Measurements from ENCODE around the gene OXGR1. TPM values are rescaled to one million over a fixed set of nuclear protein-coding genes. Genes with fewer than 3 reads are reported as not detected.
A peak's percentile ranks its signal among the peaks of the same experiment; 100 is the strongest.
"Not testable (repeated sequence)": the region's sequence is repeated elsewhere in the genome, so short reads cannot be mapped to it uniquely, and the experiment has no call there.

Gene OXGR1
- not detected for total RNA-seq

DNA sequence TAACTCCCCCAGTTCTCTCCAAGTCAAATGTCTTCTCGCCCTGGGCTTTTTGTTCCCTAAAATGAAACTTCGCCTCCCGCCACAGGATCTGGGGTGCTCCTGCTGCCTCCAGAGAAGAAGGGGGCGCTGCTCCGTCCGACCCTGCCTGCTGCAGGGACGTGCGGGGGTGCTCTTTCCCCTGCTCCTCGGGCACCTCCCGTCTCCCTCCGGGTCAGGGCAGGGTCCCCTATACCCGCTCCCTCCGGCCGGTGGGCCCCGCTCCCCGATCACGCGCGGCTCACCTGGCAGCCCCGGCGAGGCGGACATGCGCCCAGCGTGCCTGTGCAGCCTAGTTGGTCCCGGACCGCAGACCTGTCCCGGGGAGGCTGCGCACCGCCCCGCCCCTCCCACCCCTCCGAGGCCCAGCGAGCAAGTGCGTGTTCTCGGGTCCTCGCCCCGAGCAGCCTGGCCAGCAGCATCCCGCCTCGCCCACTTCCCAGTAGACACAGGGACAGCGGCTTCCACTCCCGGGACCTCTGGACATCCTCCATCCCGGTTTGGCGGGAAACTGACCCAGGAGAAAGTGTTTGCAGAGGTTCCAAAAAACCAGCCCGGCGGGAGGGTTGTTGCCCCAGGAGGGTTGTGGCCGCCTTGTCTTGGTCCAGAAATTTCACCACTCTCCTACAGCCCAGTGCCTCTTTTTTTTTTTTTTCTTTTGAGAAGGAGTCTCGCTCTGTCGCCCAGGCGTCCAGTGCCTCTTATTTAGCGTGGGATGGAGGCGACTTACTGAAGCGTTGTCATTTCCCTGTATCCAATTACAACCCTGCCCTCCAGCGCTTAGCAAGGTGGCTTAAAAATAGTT, at the start of gene OXGR1:
Gene OXGR1 (minus strand): TSS at position 460 of the 841 bp plus-strand sequence. CDS start 6,717 bp downstream, outside the sequence.
- DNase-seq: no peak

GRCh38 chr13:97043302-97043701, 49.0 kb upstream of the OXGR1 start:
- no peak for DNase-seq

DNA sequence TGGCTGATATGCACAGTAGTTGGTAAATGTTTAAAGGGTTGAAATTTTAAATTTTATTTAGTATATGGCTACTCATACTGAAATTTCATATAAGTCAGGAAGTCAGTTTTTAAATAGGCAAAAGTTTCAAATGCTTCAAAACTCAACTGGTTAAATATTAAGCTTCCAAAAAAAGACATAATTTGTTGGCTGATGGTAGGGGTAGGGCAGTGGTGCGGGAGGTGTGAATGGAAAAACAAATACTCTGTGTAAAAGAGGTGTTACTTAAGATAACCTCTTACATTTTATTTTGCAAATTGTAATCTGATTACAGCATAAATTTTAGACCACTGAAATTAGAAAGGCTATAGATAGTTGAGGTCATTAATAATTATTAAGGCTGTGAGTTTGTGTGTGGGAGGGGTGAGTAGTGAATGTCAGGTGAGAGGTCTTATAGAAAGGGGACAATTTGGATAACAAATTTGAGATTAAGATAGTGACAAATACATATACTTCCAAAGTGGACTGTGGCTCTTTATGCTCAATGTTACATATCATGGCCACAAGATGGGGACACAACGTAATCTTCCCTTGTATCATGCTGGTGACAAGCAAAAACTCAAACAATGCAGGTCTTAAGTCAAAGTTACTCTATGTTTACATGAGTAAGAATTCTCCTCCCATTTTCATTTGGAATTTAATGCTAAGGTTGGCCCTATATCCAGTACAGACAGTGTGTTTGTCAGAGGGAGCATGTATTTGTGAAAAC, 36.6 kb upstream of the OXGR1 start:
- DNase-seq: no peak

GRCh38 chr13:97028441-97029299, 34.4 kb upstream of the OXGR1 start:
- peak; percentile 34 for DNase-seq

DNA sequence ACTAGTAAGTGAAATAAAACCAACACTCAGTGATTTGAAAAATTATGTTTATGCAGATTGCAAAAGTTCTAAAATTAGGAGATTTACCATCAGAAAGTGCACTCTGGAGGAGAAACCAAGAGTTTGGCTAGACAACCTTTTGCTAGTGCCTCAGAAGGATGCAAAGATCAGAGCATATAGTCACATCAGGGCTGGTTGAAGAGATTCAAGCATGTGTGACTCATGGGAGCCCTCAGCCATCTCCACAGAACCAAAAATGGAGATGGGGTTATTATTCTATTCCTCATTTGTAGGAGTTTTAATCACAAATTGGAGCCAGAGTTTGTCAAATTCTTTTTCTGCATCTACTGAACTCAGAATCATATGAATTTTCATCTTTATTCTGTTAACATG, 32.9 kb upstream of the OXGR1 start:
- no peak for DNase-seq

DNA sequence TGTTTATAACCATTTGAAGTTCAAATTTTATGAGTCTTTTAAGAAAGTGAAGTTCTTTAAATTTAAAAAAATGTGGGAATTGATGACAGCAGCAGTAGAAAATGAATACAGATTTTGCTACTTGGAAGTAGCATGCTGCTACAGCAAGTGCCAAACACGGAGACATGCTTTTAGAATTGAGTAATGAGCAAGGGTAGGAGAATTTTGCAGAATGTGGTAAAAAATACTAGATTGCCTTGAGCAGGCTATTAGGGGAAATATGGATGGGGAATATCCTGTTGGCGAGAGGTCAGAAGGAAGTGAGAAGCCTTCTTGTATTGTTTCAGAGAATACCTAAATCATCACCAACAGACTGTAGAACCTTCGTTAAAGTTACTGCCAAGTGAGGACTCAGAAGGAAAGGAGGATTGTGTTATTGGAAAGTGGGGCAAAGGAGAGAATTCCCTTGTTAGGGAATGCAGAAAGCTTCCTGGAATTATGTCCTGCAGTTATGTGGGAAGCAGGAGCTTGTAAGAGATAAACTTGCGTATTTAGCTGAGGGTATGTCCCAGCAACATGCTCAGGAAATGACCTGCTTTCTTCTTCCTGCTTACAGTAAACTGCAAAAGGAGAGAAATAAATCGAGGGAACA, 32.4 kb upstream of the OXGR1 start:
- no peak for DNase-seq

- DNase-seq: not testable (repeated sequence)
Measured at GRCh38 chr13:97023812-97024211, 29.5 kb upstream of the OXGR1 start.

DNA sequence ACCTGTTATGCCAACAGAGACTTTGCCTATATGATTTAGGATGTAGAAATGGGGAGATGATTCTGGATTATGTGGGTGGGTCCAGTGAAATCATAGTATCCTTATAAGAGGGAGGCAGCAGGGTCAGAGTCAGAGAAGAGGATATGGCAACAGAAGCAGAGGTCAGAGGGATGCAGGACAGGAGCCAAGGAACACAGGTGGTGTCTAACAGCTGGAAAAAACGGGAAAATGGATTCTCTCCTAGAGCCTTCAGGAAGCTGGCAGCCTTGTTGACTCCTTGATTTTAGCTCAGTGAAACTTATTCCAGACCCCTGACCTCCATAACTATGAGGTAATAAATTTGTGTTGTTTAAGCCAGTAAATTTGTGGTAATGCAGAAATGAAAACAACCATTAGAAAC, 28.8 kb upstream of the OXGR1 start:
- DNase-seq: no peak

GRCh38 chr13:97021241-97021640, 27.0 kb upstream of the OXGR1 start:
- no peak for DNase-seq

DNA sequence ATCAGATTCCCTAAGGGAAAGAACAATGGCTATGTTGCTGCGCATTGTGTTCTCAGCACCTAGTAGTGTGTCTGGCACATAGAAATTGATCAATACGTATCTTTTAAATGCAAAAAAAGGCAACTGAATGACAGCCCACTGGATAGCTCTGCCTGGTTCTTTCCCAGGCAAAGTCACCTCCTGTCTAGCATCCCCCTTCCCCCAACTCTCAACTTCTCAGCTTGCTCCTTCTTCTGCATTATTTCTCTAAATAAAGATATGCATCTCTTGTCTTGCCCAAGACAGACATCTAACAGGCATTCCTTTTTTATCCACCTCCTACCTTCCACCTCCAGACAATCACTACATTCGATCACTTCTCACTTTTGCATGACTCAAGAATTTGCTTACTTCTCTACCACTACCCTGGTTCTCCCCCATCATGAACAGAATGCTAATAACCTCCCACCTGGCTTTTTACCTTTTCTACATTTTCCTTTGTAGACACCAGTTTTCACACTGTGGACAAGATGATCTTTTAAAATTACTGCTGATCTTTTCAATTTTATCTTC, 26.5 kb upstream of the OXGR1 start:
- DNase-seq: no peak

DNA sequence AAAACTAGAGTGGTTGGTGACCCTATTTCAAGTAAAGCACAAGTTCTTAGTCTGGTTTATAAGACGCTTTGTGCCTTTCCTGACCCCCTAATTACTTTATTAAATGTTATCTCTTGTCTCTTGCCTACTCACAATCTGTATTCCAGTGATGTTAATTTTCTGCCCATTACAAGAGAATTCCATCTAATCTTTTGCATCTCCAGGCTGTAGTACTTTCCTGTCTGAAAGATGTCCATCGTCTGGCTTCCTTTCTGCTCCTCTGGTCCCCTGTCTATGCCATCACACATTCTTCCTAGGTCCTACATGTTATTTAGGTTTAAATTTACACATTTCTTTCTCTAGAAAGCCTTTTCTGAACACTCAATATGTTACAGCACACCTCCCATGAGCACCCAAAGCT, 25.9 kb upstream of the OXGR1 start:
- DNase-seq: no peak

DNA sequence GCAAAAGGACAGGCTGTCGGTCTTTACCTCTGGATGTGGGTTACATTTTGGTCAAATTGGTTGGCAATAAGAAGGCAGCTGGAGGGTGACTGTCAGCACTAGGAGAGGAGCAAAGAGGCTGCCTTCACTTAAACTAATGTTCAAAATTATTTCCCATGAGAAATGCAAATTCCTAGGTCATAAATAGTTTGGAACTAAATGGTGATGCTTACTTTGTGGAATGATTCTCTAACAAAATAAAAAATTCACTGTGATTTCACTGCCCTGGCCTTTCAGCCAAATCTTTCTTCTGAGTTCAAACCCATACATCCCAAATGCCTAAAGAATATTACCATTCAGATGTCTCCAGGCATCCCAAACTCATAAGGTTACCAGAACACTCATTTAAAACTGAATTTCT, 25.0 kb upstream of the OXGR1 start:
- no peak for DNase-seq

- peak; percentile 12 for DNase-seq
Measured at GRCh38 chr13:97018029-97018819, 23.9 kb upstream of the OXGR1 start.

DNA sequence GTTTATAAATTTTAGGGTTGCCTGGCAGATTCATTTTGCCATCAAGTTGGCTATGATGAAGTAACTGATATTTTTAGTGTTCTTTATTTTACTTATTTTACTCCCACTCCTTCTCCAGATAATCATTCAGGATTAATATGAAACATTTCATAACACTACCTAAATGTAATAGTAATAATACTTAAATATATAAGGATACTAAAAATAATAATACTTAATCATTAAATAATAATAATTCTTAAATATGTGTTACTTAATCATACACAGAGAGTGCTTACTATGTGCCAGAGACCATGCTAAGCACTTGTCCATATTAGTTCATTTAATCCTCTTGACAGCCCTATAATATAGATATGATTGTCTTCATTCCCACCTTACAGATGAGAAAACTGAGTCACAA, 23.0 kb upstream of the OXGR1 start:
- DNase-seq: no peak

DNA sequence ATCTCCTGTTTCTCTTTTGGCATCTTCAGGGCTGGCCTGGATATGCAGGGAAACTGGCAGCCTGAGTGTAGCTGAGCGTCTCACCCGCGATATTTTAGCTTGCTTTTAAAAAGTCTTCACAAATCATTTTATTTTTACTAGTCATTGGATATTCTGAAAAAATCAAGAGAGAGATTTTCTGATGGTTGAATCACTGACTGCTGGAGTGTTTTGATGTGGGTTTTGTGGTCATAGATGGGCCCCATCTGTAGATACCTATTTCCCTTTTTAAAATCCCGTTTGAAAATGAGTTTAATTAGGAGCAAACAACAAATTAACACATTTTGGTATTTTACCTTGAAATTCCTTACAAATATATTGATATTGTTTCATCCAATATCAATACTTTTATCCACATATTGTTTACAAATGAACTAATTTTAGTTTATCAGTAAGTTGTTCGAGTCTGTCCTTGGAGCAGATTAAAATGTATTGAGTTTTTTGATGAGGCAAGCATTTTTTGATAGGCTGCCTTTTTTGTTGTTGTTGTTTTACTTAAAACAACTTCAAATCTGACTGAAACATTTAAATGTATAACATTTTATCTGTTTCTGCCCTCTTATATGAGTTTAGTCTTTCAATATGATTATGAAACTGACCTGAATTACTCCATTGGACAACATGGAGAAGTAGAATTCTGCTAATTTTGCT, 21.5 kb upstream of the OXGR1 start:
- no peak for DNase-seq

GRCh38 chr13:97012251-97013048, 18.2 kb upstream of the OXGR1 start:
- no peak for DNase-seq

DNA sequence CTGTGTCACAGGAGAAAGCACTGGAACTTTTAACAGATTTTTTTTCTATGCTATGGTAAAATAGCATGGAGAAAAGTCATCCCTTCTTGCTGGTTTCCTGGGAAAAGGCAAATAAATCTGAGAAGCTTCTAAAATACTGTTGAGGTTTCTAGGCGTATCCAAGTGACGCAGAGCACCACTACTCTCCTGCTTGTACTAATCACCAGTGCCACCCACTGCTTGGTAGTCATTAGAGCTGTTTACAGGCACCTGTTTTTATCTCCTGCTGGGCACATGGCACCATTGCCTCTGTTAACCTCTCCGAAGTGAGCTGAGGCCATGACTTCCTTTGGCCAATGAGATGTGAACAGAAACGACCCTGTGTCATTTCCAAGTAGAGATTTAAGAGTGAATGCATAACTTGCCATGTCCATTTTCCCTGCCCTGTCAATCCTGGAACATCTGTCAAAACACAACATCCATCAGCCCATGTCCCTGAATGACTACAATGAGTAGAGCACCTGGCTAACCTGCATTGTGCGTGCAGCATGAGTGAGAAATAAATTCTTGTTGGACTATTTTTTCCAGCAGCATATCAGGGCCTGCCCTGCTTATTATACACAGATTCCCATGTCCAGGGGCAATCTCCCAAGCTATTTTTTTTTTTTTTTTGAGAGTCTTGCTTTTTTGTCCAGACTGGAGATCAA, 17.3 kb upstream of the OXGR1 start:
- DNase-seq: no peak

DNA sequence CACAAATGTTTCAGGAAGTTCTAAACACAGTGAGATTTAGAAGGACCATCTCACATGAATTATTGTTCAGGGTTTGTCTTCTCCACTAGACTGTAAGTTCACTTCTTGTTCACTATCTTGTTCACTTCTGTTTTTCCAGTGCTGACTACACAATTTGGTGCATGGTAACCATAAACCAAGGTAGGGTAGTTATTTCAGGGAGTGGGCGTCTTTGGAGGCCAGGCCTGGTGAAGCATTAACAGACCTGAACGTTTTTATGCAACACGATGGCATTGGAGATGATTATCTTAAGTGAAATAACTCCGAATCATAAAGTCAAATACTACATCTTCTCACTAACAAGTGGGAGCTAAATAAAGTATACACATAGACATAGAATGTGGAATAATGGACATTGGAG, 14.4 kb upstream of the OXGR1 start:
- no peak for DNase-seq

GRCh38 chr13:97005625-97006262, 11.5 kb upstream of the OXGR1 start:
- no peak for DNase-seq

Data from effector CD4-positive, alpha-beta T cell (primary cell).